T-helper 2 cell treated with Interferon-gamma antibody and Interleukin-4, amounts not matched to agents 5 μg/mL and 100 μg/mL, for 36 hours (primary cell): Measurements from ENCODE around the gene DCBLD2.

Source experiments
- DNase-seq: peaks from one replicate; pipeline ENCODE4 v3.0.0; 2021; ENCODE audit warnings: low spot score
- H3K27ac Mint-ChIP-seq: one replicate; pipeline ENCODE4 v1.8.0; 2021; ENCODE audit warnings: mild to moderate bottlenecking, mixed read lengths
- H3K27me3 Mint-ChIP-seq: one replicate; pipeline ENCODE4 v1.8.0; 2021; ENCODE audit warnings: low read depth, mixed read lengths
- H3K36me3 Mint-ChIP-seq: one replicate; pipeline ENCODE4 v1.8.0; 2021; ENCODE audit warnings: low read depth, mixed read lengths
- H3K4me1 Mint-ChIP-seq: one replicate; pipeline ENCODE4 v1.8.0; 2021; ENCODE audit warnings: low read depth, mixed read lengths
- H3K4me3 Mint-ChIP-seq: one replicate; pipeline ENCODE4 v1.8.0; 2022; ENCODE audit warnings: mild to moderate bottlenecking, moderate library complexity, mixed read lengths
- H3K9me3 Mint-ChIP-seq: one replicate; pipeline ENCODE4 v1.8.0; 2021; ENCODE audit warnings: mixed read lengths

Gene DCBLD2

DNA sequence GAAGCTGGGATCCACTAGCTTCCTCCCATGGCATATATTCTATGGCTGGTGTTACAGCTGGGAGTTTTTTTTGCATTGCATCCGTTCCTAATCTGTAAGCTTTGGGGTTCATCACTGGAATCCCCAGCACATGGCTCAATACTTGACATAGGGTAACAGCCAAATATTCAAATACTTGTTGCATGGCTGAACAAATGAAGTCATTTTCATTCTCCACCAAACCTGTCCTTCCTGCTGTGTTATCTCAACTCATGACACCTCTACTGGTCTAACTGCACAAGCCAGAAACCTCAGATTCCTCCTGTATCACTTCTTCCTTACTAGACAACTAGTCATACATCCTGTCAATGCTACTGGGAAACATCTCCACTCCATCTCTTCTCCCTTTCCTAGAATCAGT lies 95.0 kb downstream of the DCBLD2 start:
- Mint-ChIP-seq H3K9me3 (no peaks in the 10 kb centered on the region), H3K27me3 (no peaks in the 10 kb centered on the region), H3K36me3 (no peaks in the 10 kb centered on the region), H3K27ac (no peak overlapping the region), H3K4me1 (peaks cover 2% of the 10 kb centered on the region), H3K4me3 (no peak overlapping the region)
- DNase-seq: no peak

DNA sequence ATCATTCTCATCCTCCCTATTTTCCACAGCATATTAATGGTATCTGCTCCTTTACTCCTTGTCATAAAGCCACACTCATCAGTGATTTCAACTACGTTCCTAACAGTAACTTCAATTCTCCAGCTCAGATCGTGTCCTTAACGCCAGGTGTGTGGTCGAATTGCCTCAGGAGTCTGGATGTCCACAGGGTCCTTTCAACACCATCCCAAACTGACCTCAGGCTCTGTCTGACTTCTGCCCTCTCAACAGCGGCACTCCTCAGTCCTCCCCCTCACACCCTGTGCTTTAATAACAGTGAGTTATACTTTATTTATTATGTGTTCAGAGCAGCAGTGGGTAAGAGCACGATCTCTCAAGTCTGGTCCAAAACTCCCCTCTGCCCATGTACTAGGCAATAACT lies 95.9 kb downstream of the DCBLD2 start:
- DNase-seq: no peak
- H3K36me3 Mint-ChIP-seq: no peaks in the 10 kb centered on the region
- H3K27ac Mint-ChIP-seq: no peak overlapping the region
- H3K27me3 Mint-ChIP-seq: no peaks in the 10 kb centered on the region
- H3K4me1 Mint-ChIP-seq: peaks cover 2% of the 10 kb centered on the region
- H3K9me3 Mint-ChIP-seq: peaks cover 3% of the 10 kb centered on the region
- no peak overlapping the region for H3K4me3 Mint-ChIP-seq

DNA sequence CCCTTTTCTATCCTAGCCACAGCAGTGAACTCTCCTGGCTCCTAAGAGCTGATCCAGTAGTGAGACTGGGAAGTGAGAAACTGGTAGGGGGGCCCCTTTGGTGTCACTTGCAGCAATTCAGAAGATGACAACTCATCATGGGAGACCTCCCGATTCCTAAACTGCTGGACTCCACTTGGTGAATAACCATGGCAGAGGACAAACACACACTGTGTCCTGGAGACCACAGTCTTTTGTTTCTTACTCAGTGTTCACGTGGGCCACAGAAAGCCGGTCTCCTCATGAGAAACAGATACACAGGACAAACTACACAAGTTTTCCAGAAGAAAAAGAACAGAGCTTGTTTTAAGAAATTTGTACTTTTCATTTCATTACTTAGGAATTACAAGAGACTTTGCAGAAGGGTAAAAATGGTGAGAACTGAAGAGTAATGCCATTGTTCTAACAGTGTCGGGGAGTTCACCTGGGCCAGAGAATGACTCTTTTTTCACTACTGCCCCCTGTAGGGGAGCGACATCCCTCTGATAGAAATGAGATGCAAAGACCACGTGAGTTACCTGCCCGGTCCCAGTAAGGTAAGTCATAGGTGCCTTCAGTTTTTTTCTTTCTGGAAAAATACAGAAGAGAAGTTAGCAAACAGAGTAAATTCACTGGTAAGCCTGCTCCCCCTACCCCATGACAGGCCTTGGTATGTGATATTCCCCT lies 100.3 kb downstream of the DCBLD2 start:
- no peak for DNase-seq
- Mint-ChIP-seq H3K4me3 (no peak overlapping the region), H3K27me3 (no peaks in the 10 kb centered on the region), H3K27ac (no peak overlapping the region), H3K36me3 (no peaks in the 10 kb centered on the region), H3K9me3 (peaks cover 3% of the 10 kb centered on the region), H3K4me1 (no peaks in the 10 kb centered on the region)

DNA sequence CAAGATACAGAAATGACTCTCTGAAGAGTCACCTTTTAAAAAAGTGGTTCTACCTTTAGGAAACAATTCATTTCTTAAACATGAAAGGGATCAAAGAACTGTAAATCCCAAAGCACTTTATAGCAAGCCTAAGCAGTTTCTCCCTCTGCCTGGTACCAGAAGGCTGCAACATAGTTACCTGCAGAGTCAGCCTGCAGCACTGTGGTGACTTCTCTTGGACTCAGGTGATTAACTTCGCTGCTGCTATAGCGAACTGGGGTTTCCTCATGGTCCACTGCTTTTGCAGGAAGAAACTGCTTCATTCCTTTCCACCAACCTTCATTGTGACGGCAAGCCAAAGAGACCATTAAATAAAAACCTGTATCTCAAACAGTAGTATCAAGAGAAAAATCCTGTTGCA lies 101.1 kb downstream of the DCBLD2 start:
- no peak overlapping the region for H3K27ac Mint-ChIP-seq

DNA sequence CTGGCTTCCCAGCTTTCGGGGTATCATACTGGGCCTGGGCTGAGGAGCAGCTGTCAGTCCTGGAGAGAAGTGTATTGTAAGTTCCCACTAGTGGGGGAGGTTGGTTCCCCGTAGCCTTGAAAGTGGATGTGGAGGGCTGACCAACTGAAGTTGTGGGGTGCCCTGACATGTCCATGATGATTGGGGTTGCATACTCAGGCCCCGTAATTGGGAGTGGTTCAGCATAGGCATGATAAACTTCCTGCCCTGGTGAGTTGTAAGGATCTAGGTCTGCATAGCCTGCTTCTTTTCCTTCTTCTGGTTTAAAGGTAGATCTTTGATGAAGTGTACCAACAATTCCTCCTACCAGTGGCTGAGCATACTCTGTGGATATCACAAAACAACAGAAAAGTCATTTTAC lies 102.0 kb downstream of the DCBLD2 start:
- Mint-ChIP-seq H3K9me3 (peaks cover 3% of the 10 kb centered on the region), H3K4me3 (no peak overlapping the region), H3K27ac (no peak overlapping the region), H3K4me1 (no peaks in the 10 kb centered on the region), H3K27me3 (no peaks in the 10 kb centered on the region), H3K36me3 (no peaks in the 10 kb centered on the region)
- no peak for DNase-seq

More for the DNA sequence above, 101.1 kb downstream of the DCBLD2 start:
- Mint-ChIP-seq H3K36me3 (no peaks in the 10 kb centered on the region), H3K4me3 (no peak overlapping the region), H3K4me1 (no peaks in the 10 kb centered on the region), H3K27me3 (no peaks in the 10 kb centered on the region), H3K9me3 (peaks cover 3% of the 10 kb centered on the region)
- DNase-seq: no peak

DNA sequence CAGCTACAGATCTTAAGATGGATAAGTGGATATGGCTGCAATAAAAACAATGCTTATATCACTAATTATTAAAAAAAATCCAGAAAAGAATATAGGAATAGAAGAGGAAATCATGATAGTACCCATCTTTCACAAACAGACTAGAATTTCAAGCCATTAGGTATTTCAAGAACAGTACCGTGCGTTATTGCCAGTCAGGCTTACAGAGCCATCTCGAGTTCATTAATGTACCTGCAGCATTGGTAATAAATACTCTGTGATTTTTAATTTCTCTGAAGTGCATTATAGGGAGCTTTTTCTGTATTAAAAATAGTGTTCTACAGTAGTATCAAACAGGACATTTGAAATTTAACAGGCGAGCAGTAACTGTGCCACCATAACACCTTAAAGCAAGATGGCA lies 102.7 kb downstream of the DCBLD2 start:
- Mint-ChIP-seq H3K27ac (no peak overlapping the region), H3K27me3 (no peaks in the 10 kb centered on the region), H3K9me3 (peaks cover 3% of the 10 kb centered on the region), H3K4me1 (no peaks in the 10 kb centered on the region), H3K4me3 (no peak overlapping the region), H3K36me3 (no peaks in the 10 kb centered on the region)
- DNase-seq: no peak

DNA sequence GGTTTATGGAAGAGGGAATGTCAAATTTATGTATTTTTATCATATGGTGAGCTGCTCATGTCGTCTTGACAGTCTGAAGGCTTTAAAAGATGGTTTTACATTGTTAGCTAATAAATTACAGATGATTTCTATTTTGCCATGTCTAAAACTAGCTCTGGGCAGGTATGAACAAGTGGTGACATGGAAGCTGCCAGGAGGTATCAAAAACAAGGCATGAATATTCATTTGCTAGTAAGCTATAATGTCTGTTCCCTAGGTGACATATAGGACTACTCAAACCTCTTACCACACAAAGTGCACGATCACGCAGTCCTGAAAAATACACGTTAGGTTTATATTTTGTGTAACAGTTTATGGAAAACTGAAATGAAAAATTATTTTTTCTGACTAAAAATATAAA lies 103.6 kb downstream of the DCBLD2 start:
- no peak overlapping the region for H3K27ac Mint-ChIP-seq
- H3K4me3 Mint-ChIP-seq: no peak overlapping the region
- no peaks in the 10 kb centered on the region for H3K4me1 Mint-ChIP-seq
- no peaks in the 10 kb centered on the region for H3K36me3 Mint-ChIP-seq
- no peak for DNase-seq
- no peaks in the 10 kb centered on the region for H3K27me3 Mint-ChIP-seq
- peaks cover 3% of the 10 kb centered on the region for H3K9me3 Mint-ChIP-seq

DNA sequence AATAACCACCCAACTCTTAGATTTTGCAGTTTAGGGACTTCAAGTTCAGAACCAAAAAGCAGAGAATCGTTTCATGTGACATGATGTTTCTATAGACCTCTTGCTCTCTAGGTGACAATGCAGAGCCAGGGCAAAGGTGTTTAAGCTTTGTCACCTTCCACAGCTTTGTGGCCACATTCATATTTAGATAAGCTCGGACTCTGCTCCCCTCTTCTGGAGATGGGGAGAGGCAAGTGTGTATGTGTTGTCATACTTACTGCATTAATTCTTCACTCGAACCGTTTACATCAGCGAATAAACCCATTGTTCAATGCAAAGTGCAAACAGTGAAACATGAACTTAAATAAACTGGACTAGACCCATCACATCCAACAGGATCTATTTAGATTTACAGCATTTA lies 105.2 kb downstream of the DCBLD2 start:
- Mint-ChIP-seq H3K9me3 (peaks cover 3% of the 10 kb centered on the region), H3K4me1 (no peaks in the 10 kb centered on the region), H3K4me3 (no peak overlapping the region), H3K27ac (no peak overlapping the region), H3K36me3 (no peaks in the 10 kb centered on the region), H3K27me3 (no peaks in the 10 kb centered on the region)
- DNase-seq: no peak

DNA sequence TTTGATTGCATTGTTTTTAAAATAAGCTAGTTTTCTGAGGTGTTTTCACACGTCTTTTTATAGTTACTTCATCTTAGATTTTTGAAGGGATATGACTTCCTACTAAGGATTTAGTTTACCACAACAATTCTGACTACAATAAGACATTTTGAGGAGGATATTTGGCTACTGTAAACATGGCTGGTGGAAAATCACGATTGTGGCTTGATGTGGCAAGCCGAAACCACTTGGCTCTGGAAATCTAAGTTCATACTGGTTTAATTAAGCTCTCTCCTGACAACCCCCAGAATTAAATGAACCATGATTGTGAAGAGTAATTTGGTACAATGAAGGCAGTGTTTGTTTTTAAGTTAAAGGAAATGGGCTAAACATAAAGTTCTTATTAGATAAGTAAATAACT lies 107.5 kb downstream of the DCBLD2 start:
- Mint-ChIP-seq H3K27ac (no peak overlapping the region), H3K4me1 (peaks cover 4% of the 10 kb centered on the region), H3K27me3 (peaks cover 3% of the 10 kb centered on the region), H3K4me3 (no peak overlapping the region), H3K9me3 (no peaks in the 10 kb centered on the region), H3K36me3 (no peaks in the 10 kb centered on the region)
- no peak for DNase-seq

DNA sequence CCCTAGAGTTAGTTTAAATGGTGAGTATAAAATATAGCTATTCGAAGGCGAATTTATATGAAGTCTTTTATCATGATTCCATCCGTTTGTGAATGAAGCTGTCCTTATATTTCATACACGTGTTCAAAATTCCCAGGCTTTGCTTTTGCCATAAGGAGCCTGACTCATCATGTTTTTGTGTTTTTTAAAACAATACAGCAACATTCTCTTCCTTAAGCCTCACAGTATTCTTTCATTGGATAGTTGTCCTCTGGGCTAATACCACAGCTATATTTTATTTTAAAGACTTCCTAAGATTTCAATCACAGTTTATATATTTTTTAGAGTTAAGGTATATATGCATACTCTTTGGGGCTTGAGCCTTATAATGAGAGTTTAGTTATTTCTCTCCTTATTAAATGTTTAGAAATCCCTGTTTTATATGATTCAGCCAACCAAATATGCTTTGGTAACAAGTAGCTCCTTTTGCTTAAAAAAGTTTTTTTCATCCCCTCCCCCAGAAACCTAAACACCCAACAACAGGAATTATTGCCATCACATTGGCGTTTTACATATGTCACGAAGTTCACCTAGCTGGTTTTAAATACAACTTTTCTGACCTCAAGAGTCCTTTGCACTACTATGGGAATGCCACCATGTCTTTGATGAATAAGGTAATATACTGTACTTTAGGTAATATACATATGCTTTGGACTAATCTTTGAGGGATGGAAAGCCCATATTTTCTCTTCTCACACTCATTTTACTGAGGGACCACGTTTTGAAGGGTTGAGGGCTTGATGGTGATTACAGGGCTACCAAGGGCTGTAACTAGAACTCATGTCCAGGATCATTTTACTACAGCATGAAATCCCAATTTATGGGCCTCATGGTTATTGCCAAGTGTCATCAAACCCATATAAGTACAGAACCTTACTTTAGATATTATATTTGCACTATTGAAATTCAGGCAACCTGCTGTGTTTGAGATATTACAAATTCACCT lies 109.9 kb downstream of the DCBLD2 start:
- DNase-seq: no peak
- H3K27ac Mint-ChIP-seq: no peak overlapping the region
- no peak overlapping the region for H3K4me3 Mint-ChIP-seq
- H3K27me3 Mint-ChIP-seq: peaks cover 3% of the 10 kb centered on the region
- no peaks in the 10 kb centered on the region for H3K9me3 Mint-ChIP-seq
- peaks cover 10% of the 10 kb centered on the region for H3K4me1 Mint-ChIP-seq
- no peaks in the 10 kb centered on the region for H3K36me3 Mint-ChIP-seq

DNA sequence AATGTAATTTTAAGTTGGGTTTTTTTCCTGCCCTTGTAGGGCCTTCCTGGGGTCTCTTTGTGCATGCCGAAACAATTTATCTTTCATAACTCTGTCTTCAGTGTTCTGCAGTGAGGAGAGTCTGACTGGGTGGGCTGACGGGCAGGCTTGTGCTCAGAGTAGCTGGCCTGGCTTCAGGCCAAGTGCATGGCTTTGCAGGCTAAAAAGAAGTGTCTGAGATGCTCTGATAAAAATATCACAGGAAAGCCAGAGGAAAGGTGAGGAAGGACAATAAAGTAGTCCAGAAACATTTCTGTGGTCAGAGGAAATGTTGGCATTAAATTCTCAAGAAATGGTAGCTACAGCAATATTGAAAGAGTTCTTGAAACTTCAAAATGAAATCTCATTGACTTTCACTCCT lies 112.8 kb downstream of the DCBLD2 start:
- DNase-seq: no peak
- peaks cover 3% of the 10 kb centered on the region for H3K27me3 Mint-ChIP-seq
- H3K36me3 Mint-ChIP-seq: no peaks in the 10 kb centered on the region
- H3K4me1 Mint-ChIP-seq: peaks cover 27% of the 10 kb centered on the region
- H3K9me3 Mint-ChIP-seq: no peaks in the 10 kb centered on the region
- no peak overlapping the region for H3K4me3 Mint-ChIP-seq
- no peak overlapping the region for H3K27ac Mint-ChIP-seq

DNA sequence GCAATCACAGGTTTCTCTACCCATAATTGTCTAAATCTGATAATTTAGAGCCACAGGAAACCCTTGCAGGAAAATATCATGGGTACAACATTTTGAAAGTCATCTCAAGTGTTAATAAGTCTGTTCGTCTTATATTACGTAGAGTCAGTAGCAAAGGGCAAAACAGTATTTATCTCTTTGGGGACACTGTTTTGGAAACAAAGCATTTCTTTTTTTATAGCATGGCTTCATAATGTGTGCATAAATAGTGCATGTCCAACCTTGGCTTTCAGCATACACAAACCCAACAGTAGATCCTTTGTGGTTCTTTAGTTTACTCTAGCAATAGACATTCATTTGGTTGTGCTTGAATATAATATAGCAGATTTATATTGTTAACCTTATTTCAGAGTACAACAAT lies 114.3 kb downstream of the DCBLD2 start:
- H3K4me1 Mint-ChIP-seq: peaks cover 27% of the 10 kb centered on the region
- H3K27me3 Mint-ChIP-seq: peaks cover 3% of the 10 kb centered on the region

DNA sequence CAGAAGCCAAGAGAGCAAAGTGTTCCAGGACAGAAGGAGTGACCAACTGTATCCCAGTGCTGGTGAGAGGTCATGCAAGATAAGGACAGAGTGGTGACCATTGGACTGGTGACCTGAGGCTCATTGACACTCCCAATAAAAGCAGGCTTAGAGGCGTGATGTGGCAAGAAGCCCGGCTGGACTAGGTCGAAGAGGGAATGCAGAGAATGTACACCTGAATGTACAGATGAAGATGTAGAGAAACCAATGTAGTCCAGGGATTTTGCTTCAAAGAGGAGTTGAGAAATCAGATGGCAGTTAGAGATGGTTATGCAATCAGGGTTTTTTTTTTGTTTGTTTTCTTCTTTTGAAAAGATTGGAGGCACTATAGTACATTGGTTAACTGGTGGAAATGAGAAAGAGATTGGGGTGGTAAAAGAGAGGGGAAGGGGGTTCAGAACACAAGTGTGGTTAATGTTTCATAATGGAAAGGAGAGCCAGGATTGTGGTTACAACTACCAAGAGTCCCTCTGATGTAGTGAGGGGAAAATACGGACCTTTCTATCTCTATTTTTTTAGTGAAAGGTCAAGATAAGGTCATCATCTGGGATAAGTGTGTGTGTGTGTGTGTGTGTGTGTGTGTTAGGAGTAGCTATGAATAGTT lies 115.0 kb downstream of the DCBLD2 start:
- peaks cover 3% of the 10 kb centered on the region for H3K27me3 Mint-ChIP-seq
- H3K4me3 Mint-ChIP-seq: no peak overlapping the region
- no peaks in the 10 kb centered on the region for H3K36me3 Mint-ChIP-seq
- peaks cover 27% of the 10 kb centered on the region for H3K4me1 Mint-ChIP-seq
- no peak overlapping the region for H3K27ac Mint-ChIP-seq
- no peaks in the 10 kb centered on the region for H3K9me3 Mint-ChIP-seq
- no peak for DNase-seq

More for the DNA sequence above, 114.3 kb downstream of the DCBLD2 start:
- DNase-seq: no peak
- H3K27ac Mint-ChIP-seq: no peak overlapping the region
- H3K4me3 Mint-ChIP-seq: no peak overlapping the region
- H3K36me3 Mint-ChIP-seq: no peaks in the 10 kb centered on the region
- H3K9me3 Mint-ChIP-seq: no peaks in the 10 kb centered on the region
